Stomach smooth muscle (tissue), 2 donors: ENCODE measurements around the gene PHAX.
"Not testable (repeated sequence)": the region's sequence is repeated elsewhere in the genome, so short reads cannot be mapped to it uniquely, and the experiment has no call there.

Experiments used
- H3K27ac ChIP-seq: one replicate; pipeline ENCODE4 v1.7.0; 2013; ENCODE audit warnings: mild to moderate bottlenecking, low read length, inconsistent platforms
- H3K27me3 ChIP-seq, 2 donors: one replicate each; pipeline ENCODE4 v1.7.0; 2013; ENCODE audit warnings: low read length in 2 of 2; ENCODE audit not compliant: insufficient read depth in 2 of 2, control insufficient read depth in 1 of 2
- H3K36me3 ChIP-seq, 2 donors: one replicate each; pipeline ENCODE4 v1.7.0; 2013; ENCODE audit warnings: low read length in 2 of 2; ENCODE audit not compliant: control insufficient read depth in 2 of 2, insufficient read depth in 2 of 2
- H3K4me1 ChIP-seq: one replicate; pipeline ENCODE4 v1.7.0; 2013; ENCODE audit warnings: low read length; ENCODE audit not compliant: control insufficient read depth, insufficient read depth
- H3K4me3 ChIP-seq, 2 donors: one replicate each; pipeline ENCODE4 v1.7.0; 2013; ENCODE audit warnings: low read length in 2 of 2
- H3K9ac ChIP-seq, 2 donors: one replicate each; pipeline ENCODE4 v1.7.0; 2013; ENCODE audit warnings: low read length in 2 of 2, mild to moderate bottlenecking in 1 of 2
- H3K9me3 ChIP-seq, 2 donors: one replicate each; pipeline ENCODE4 v1.7.0; 2013; ENCODE audit warnings: low read length in 2 of 2; ENCODE audit not compliant: control insufficient read depth in 2 of 2
- donor health status: healthy.
- donor health status: Pancreatic carcinoma.

PHAX gene

GRCh38 chr5:126603402-126603991, 2.8 kb downstream of the PHAX start:
- H3K4me3 ChIP-seq, result no peak overlapping the region
- H3K9me3 ChIP-seq, result peaks cover 0 to 3% of the 10 kb centered on the region in 2 donors
- H3K9ac ChIP-seq, result no peak overlapping the region
- peaks cover 24% of the 10 kb centered on the region for H3K4me1 ChIP-seq
- no peak overlapping the region for H3K27ac ChIP-seq
- no peaks in the 10 kb centered on the region for H3K27me3 ChIP-seq
- peaks cover 11 to 19% of the 10 kb centered on the region in 2 donors for H3K36me3 ChIP-seq

GRCh38 chr5:126605525-126605924, 4.8 kb downstream of the PHAX start:
- peaks cover 15 to 25% of the 10 kb centered on the region in 2 donors for H3K36me3 ChIP-seq
- no peak overlapping the region for H3K9ac ChIP-seq
- H3K4me1 ChIP-seq, result peaks cover 24% of the 10 kb centered on the region
- H3K4me3 ChIP-seq, result no peak overlapping the region
- no peak overlapping the region for H3K27ac ChIP-seq
- H3K9me3 ChIP-seq, result no peaks in the 10 kb centered on the region
- no peaks in the 10 kb centered on the region for H3K27me3 ChIP-seq

GRCh38 chr5:126610160-126610559, 9.4 kb downstream of the PHAX start:
- H3K27me3 ChIP-seq, result no peaks in the 10 kb centered on the region
- H3K36me3 ChIP-seq, result peaks cover 15 to 16% of the 10 kb centered on the region in 2 donors
- no peak overlapping the region for H3K9ac ChIP-seq
- no peak overlapping the region for H3K27ac ChIP-seq
- peaks cover 10% of the 10 kb centered on the region for H3K4me1 ChIP-seq
- no peak overlapping the region for H3K4me3 ChIP-seq
- H3K9me3 ChIP-seq, result no peaks in the 10 kb centered on the region

- H3K27ac ChIP-seq, result no peak overlapping the region
- H3K9ac ChIP-seq, result no peak overlapping the region
- no peak overlapping the region for H3K4me3 ChIP-seq
- peaks cover 6% of the 10 kb centered on the region for H3K4me1 ChIP-seq
- peaks cover 12 to 13% of the 10 kb centered on the region in 2 donors for H3K36me3 ChIP-seq
- no peaks in the 10 kb centered on the region for H3K9me3 ChIP-seq
- no peaks in the 10 kb centered on the region for H3K27me3 ChIP-seq
Measured at GRCh38 chr5:126610616-126611015, 9.9 kb downstream of the PHAX start.

- H3K36me3 ChIP-seq, result peaks cover 15 to 17% of the 10 kb centered on the region in 2 donors
- H3K27me3 ChIP-seq, result no peaks in the 10 kb centered on the region
- no peak overlapping the region for H3K27ac ChIP-seq
Measured at GRCh38 chr5:126613941-126614592, 13.3 kb downstream of the PHAX start.

GRCh38 chr5:126615286-126615685, 14.5 kb downstream of the PHAX start:
- Histone ChIP-seq H3K4me3 (no peak overlapping the region), H3K9ac (no peak overlapping the region), H3K9me3 (no peaks in the 10 kb centered on the region), H3K36me3 (peaks cover 10 to 14% of the 10 kb centered on the region in 2 donors), H3K27ac (no peak overlapping the region), H3K4me1 (no peaks in the 10 kb centered on the region), H3K27me3 (no peaks in the 10 kb centered on the region)

More at GRCh38 chr5:126613941-126614592, 13.3 kb downstream of the PHAX start:
- Histone ChIP-seq H3K9ac (no peak overlapping the region), H3K4me1 (no peaks in the 10 kb centered on the region), H3K9me3 (no peaks in the 10 kb centered on the region), H3K4me3 (no peak overlapping the region)

GRCh38 chr5:126617603-126618002, 16.9 kb downstream of the PHAX start:
- H3K27me3 ChIP-seq, H3K27ac ChIP-seq, H3K9me3 ChIP-seq, H3K4me1 ChIP-seq, H3K9ac ChIP-seq, H3K4me3 ChIP-seq: not testable (repeated sequence)
- peaks cover 9 to 15% of the 10 kb centered on the region in 2 donors for H3K36me3 ChIP-seq

- Histone ChIP-seq H3K4me3 (no peak overlapping the region), H3K9ac (no peak overlapping the region), H3K27ac (no peak overlapping the region), H3K27me3 (no peaks in the 10 kb centered on the region), H3K36me3 (peaks cover 7 to 13% of the 10 kb centered on the region in 2 donors), H3K4me1 (no peaks in the 10 kb centered on the region), H3K9me3 (no peaks in the 10 kb centered on the region)
Measured at GRCh38 chr5:126619781-126620180, 19.0 kb downstream of the PHAX start.

GRCh38 chr5:126624534-126624933, 23.8 kb downstream of the PHAX start:
- H3K4me1 ChIP-seq, result no peaks in the 10 kb centered on the region

GRCh38 chr5:126628102-126628501, 27.4 kb downstream of the PHAX start:
- H3K4me1 ChIP-seq, result no peaks in the 10 kb centered on the region
- H3K27ac ChIP-seq, result no peak overlapping the region
- H3K4me3 ChIP-seq, result no peak overlapping the region
- H3K27me3 ChIP-seq, result no peaks in the 10 kb centered on the region
- no peak overlapping the region for H3K9ac ChIP-seq
- H3K36me3 ChIP-seq, result peaks cover 3 to 10% of the 10 kb centered on the region in 2 donors
- H3K9me3 ChIP-seq, result no peaks in the 10 kb centered on the region

More at GRCh38 chr5:126624534-126624933, 23.8 kb downstream of the PHAX start:
- H3K9me3 ChIP-seq, result no peaks in the 10 kb centered on the region
- no peak overlapping the region for H3K27ac ChIP-seq
- H3K4me3 ChIP-seq, result no peak overlapping the region
- peaks cover 7 to 10% of the 10 kb centered on the region in 2 donors for H3K36me3 ChIP-seq
- H3K27me3 ChIP-seq, result no peaks in the 10 kb centered on the region
- no peak overlapping the region for H3K9ac ChIP-seq

- H3K9ac ChIP-seq, result no peak overlapping the region
- H3K27ac ChIP-seq, result no peak overlapping the region
- no peaks in the 10 kb centered on the region for H3K4me1 ChIP-seq
- H3K36me3 ChIP-seq, result no peaks in the 10 kb centered on the region
- H3K4me3 ChIP-seq, result no peak overlapping the region
- no peaks in the 10 kb centered on the region for H3K9me3 ChIP-seq
- H3K27me3 ChIP-seq, result no peaks in the 10 kb centered on the region
Measured at GRCh38 chr5:126631920-126632319, 31.2 kb downstream of the PHAX start.
